ENCODE measurements around the gene MACROH2A1.

Gene MACROH2A1

DNA sequence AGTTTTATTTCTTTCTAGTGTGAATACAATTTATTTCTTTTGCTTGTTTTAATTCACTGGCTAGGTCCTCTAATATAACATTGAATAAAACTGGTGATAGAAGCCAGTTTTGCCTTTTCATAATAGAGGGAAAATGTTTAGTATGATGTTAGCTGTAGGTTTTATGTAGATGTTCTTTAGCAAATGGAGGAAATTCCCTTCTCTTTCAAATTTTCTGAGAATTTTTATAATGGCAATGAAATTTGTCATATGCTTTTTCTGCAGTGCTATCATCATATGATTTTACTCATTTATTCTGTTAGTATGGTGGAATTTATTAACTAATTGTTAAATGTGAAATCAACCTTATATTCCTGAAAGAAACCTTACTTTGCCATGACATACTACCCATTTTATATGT, 18.1 kb upstream of the MACROH2A1 start:
- Histone ChIP-seq H3K4me1 (ENCODE audit: control insufficient read depth in 1 of 2, insufficient read depth in 1 of 2, low read depth in 1 of 2, low read length in 1 of 2) (no peaks in the 10 kb centered on the region), H3K4me3 (ENCODE audit: low read depth in 1 of 2, low read length in 1 of 2) (no peak overlapping the region), H3K27me3 (no peaks in the 10 kb centered on the region), H3K36me3 (no peaks in the 10 kb centered on the region), H3K27ac (no peak overlapping the region), H3K9me3 (no peaks in the 10 kb centered on the region)
- TF ChIP-seq, protein P1, sequence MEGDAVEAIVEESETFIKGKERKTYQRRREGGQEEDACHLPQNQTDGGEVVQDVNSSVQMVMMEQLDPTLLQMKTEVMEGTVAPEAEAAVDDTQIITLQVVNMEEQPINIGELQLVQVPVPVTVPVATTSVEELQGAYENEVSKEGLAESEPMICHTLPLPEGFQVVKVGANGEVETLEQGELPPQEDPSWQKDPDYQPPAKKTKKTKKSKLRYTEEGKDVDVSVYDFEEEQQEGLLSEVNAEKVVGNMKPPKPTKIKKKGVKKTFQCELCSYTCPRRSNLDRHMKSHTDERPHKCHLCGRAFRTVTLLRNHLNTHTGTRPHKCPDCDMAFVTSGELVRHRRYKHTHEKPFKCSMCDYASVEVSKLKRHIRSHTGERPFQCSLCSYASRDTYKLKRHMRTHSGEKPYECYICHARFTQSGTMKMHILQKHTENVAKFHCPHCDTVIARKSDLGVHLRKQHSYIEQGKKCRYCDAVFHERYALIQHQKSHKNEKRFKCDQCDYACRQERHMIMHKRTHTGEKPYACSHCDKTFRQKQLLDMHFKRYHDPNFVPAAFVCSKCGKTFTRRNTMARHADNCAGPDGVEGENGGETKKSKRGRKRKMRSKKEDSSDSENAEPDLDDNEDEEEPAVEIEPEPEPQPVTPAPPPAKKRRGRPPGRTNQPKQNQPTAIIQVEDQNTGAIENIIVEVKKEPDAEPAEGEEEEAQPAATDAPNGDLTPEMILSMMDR (IDR thresholded peaks at IDR 0.05) = no peak

DNA sequence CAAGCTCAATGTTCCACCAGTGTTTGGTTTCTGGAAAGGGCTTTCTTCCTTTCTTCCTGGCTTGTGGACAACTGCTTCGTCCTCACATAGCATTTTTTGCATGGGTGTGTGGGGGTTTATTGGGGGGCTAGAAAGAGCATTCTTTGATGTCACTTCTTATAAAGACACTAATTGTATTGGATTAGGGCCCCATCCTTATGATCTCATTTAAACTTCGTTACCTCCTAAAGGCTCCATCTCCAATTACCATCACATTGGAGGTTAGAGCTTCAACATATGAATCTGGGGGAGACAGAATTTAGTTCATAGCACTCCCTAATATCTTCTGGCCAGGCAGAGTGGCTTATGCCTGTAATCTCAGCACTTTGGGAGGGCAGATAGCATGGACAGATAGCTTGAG, 6.1 kb upstream of the MACROH2A1 start:
- no peaks in the 10 kb centered on the region for H3K9me3 ChIP-seq
- H3K4me1 ChIP-seq (ENCODE audit: control insufficient read depth in 1 of 2, insufficient read depth in 1 of 2, low read depth in 1 of 2, low read length in 1 of 2) = peaks cover under 1 to 2% of the 10 kb centered on the region in 2 experiments
- H3K36me3 ChIP-seq = no peaks in the 10 kb centered on the region
- H3K4me3 ChIP-seq (ENCODE audit: low read depth in 1 of 2, low read length in 1 of 2) = no peak overlapping the region
- TF ChIP-seq, protein P1 (IDR thresholded peaks at IDR 0.05) = no peak
- H3K27me3 ChIP-seq = no peaks in the 10 kb centered on the region
- no peak overlapping the region for H3K27ac ChIP-seq

DNA sequence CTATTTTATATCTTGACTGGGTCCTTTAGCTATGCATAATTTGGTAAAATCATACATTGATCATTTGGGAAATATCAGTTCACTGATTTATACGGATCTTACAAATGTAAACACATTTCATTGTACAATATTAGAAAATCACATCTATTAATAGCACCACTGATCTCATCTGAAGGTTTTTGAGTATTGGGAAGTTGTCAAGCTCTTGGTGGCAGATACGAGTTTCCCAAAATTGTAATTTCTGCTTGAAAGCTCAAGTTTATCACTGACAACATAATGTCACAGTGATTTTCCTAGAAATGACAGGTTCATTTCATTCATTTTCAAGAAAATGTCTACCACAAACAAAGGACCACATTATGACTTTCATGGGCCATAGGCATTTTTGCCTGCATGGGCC, 3.0 kb upstream of the MACROH2A1 start:
- Histone ChIP-seq H3K9me3 (no peaks in the 10 kb centered on the region), H3K27me3 (no peaks in the 10 kb centered on the region), H3K4me1 (ENCODE audit: control insufficient read depth in 1 of 2, insufficient read depth in 1 of 2, low read depth in 1 of 2, low read length in 1 of 2) (peaks cover 19 to 20% of the 10 kb centered on the region in 2 experiments), H3K27ac (no peak overlapping the region), H3K36me3 (no peaks in the 10 kb centered on the region), H3K4me3 (ENCODE audit: low read depth in 1 of 2, low read length in 1 of 2) (no peak overlapping the region)
- TF ChIP-seq, protein P1 (IDR thresholded peaks at IDR 0.05) = no peak

DNA sequence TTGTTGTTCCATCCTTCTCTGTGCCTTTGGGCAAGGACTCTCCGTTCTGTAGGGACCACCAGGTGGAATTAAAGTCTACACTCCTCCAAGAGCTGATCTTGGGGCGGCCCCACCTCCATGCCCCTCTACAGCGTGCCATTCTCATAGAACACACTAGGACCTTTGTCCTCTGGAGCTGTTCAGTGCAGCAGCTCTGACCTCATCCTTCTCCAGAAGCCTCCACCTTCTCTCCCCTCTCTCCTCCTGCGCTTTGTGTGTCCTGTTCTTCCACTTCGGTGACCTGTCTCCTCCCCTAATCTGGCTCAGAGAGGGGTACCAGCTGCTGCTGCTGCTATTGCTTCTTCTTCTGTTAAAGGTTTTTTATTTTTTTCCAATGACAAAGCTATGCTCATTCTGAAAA, 1.8 kb upstream of the MACROH2A1 start:
- Histone ChIP-seq H3K27ac (no peak overlapping the region), H3K36me3 (no peaks in the 10 kb centered on the region), H3K9me3 (no peaks in the 10 kb centered on the region), H3K4me1 (ENCODE audit: control insufficient read depth in 1 of 2, insufficient read depth in 1 of 2, low read depth in 1 of 2, low read length in 1 of 2) (peaks cover 30 to 31% of the 10 kb centered on the region in 2 experiments), H3K27me3 (no peaks in the 10 kb centered on the region), H3K4me3 (ENCODE audit: low read depth in 1 of 2, low read length in 1 of 2) (no peak overlapping the region)
- TF ChIP-seq, protein P1 (IDR thresholded peaks at IDR 0.05) = no peak

DNA sequence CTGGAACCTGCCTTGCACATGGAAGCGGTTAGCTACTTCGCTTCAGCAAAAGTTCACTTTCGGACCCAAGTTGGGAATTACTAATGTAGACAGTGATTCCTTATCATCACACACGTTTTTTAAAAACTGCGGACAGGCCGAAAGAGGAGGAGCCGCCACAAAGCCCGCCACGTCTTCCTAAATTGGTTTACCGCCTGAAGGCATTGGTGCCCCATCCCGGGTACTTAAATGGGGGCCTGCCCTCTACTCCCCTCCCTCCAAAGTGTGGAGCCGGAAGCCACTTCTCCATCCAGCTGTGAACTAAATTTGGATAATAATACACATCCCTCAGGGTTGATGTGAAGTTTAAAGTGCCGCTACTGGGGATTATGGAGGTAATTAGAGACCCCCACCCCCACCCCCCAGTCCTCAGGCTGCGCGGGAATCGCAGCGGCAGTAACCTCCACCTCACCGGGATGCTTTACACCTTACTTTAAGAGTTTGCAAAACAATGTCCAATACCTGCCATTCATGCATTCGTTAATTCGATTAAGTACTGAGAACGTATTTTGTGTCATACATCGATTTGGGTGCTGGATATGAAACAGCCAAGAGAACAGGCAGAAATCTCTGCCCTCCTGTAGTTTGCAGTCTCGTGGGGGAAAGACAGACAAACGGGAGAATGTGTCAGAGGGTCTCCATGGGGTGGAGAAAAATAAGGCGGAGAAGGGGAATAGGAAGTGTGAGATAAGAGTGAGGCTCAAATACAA, 937 bp upstream of the MACROH2A1 start:
- H3K9me3 ChIP-seq = no peaks in the 10 kb centered on the region
- H3K36me3 ChIP-seq = no peaks in the 10 kb centered on the region
- H3K27ac ChIP-seq = peak overlapping the region; percentile 91
- H3K4me3 ChIP-seq (ENCODE audit: low read depth in 1 of 2, low read length in 1 of 2) = peak overlapping the region; percentile 73 to 86
- no peaks in the 10 kb centered on the region for H3K27me3 ChIP-seq
- H3K4me1 ChIP-seq (ENCODE audit: control insufficient read depth in 1 of 2, insufficient read depth in 1 of 2, low read depth in 1 of 2, low read length in 1 of 2) = peaks cover 39 to 40% of the 10 kb centered on the region in 2 experiments
- TF ChIP-seq, protein P1 (IDR thresholded peaks at IDR 0.05) = no peak

Data from neutrophil (primary cell).